Epithelial cell of proximal tubule (primary cell): ENCODE measurements around the gene GYG1. TPM values are rescaled to one million over a fixed set of nuclear protein-coding genes. Genes with fewer than 3 reads are reported as not detected.

Experiments used
- DNase-seq: peaks from one replicate; pipeline ENCODE4 v3.0.0-alpha.2; 2011; ENCODE audit warnings: low read depth
- H3K4me3 ChIP-seq: 2 replicates; pipeline ENCODE4 v1.5.1; 2011; ENCODE audit warnings: low read depth, mild to moderate bottlenecking, low read length
- CTCF ChIP-seq: conservative IDR thresholded peaks from 2 replicates; pipeline ENCODE4 v1.5.1; 2012; ENCODE audit warnings: low read depth, mild to moderate bottlenecking, low read length
- total RNA-seq: library from RNA; depleted of rRNA; stranded (reverse); fragments of >200 nt; gene quantifications from 2 replicates; pipeline ENCODE4 v1.2.3, GENCODE V29; 2015

Gene GYG1
- total RNA-seq, 1 donor from 2014 or later: 18.0 TPM

GRCh38 chr3:148990236-148990635 lies 1.1 kb upstream of the GYG1 start:
- H3K4me3 ChIP-seq: no peak overlapping the region
- DNase-seq: no peak
- no peak for TF ChIP-seq CTCF

GRCh38 chr3:148992027-148992634 lies 791 bp downstream of the GYG1 start:
- TF ChIP-seq CTCF: no peak

GRCh38 chr3:148992635-148993255 lies 1.4 kb downstream of the GYG1 start:
- DNase-seq: no peak
- H3K4me3 ChIP-seq: peak overlapping the region; percentile 88
- TF ChIP-seq CTCF: no peak

More at GRCh38 chr3:148992027-148992634, 791 bp downstream of the GYG1 start:
- H3K4me3 ChIP-seq: peak overlapping the region; percentile 88
- no peak for DNase-seq

GRCh38 chr3:148997623-148998022 lies 6.3 kb downstream of the GYG1 start:
- no peak overlapping the region for H3K4me3 ChIP-seq
- TF ChIP-seq CTCF: no peak
- no peak for DNase-seq

GRCh38 chr3:148998297-148998696 lies 7.0 kb downstream of the GYG1 start:
- no peak overlapping the region for H3K4me3 ChIP-seq
- TF ChIP-seq CTCF: no peak
- DNase-seq: no peak

GRCh38 chr3:148998715-148999423 lies 7.5 kb downstream of the GYG1 start:
- no peak for DNase-seq
- no peak overlapping the region for H3K4me3 ChIP-seq
- TF ChIP-seq CTCF: no peak
